ENCODE data around the gene RGS9. TPM values are rescaled to one million over a fixed set of nuclear protein-coding genes. Genes with fewer than 3 reads are reported as not detected.

The RGS9 gene
- total RNA-seq, 1 experiment from 2014 or later, result 0.49 TPM

DNA sequence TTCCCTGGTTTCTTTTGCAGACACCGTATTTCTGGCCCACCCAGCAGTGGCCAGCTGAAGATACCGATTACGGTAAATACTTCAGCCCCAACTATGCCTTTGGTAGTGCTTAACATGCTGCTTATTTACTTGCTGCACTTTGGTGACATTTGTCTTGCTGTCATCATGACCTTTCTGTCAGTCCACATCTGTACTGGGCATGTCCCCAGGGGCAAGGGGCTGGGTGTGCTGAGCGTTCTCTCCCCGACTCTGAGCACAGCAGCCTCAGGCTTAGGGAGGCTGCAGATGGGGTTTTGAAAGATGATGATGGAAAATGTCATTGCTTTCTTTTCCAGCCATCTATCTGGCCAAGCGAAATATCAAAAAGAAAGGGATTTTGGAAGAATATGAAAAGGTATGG, 23.3 kb downstream of the RGS9 start:
- no peaks in the 10 kb centered on the region for H3K9me3 Mint-ChIP-seq (ENCODE audit: unreplicated experiment)
- POLR2A ChIA-PET, result no interaction called here

GRCh38 chr17:65163990-65164495, 26.9 kb downstream of the RGS9 start:
- no peak overlapping the region for H3K4me3 Mint-ChIP-seq (ENCODE audit: unreplicated experiment)
- H3K36me3 Mint-ChIP-seq (ENCODE audit: insufficient read depth, unreplicated experiment), result no peaks in the 10 kb centered on the region
- intact Hi-C loops (cut with micrococcal nuclease), result no loop called here
- TF ChIP-seq, protein P1, sequence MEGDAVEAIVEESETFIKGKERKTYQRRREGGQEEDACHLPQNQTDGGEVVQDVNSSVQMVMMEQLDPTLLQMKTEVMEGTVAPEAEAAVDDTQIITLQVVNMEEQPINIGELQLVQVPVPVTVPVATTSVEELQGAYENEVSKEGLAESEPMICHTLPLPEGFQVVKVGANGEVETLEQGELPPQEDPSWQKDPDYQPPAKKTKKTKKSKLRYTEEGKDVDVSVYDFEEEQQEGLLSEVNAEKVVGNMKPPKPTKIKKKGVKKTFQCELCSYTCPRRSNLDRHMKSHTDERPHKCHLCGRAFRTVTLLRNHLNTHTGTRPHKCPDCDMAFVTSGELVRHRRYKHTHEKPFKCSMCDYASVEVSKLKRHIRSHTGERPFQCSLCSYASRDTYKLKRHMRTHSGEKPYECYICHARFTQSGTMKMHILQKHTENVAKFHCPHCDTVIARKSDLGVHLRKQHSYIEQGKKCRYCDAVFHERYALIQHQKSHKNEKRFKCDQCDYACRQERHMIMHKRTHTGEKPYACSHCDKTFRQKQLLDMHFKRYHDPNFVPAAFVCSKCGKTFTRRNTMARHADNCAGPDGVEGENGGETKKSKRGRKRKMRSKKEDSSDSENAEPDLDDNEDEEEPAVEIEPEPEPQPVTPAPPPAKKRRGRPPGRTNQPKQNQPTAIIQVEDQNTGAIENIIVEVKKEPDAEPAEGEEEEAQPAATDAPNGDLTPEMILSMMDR (IDR thresholded peaks at IDR 0.05; ENCODE audit: unreplicated experiment), result no peak
- ChIA-PET CTCF (no interaction called here), POLR2A (interaction anchor here (0.5 to 1.0 kb wide), 2 partner anchors 58 to 117 kb away, joined by 3 read pairs; no protein-coding TSS in a partner anchor)
- peak; percentile 55 for DNase-seq (ENCODE audit: unreplicated experiment)
- H3K27ac Mint-ChIP-seq (ENCODE audit: low read depth, unreplicated experiment), result peak overlapping the region; percentile 49
- H3K27me3 Mint-ChIP-seq (ENCODE audit: insufficient read depth, unreplicated experiment), result no peaks in the 10 kb centered on the region
- no peaks in the 10 kb centered on the region for H3K9me3 Mint-ChIP-seq (ENCODE audit: unreplicated experiment)
- no TSS peak for BruUV-seq (replicated peaks)
- peaks cover 12% of the 10 kb centered on the region for H3K4me1 Mint-ChIP-seq (ENCODE audit: insufficient read depth, unreplicated experiment)

More for the DNA sequence above, 23.3 kb downstream of the RGS9 start:
- DNase-seq (ENCODE audit: unreplicated experiment), result no peak
- no TSS peak for BruUV-seq (replicated peaks)
- TF ChIP-seq, protein P1 (IDR thresholded peaks at IDR 0.05; ENCODE audit: unreplicated experiment), result no peak
- Mint-ChIP-seq H3K4me3 (ENCODE audit: unreplicated experiment) (no peak overlapping the region), H3K27me3 (ENCODE audit: insufficient read depth, unreplicated experiment) (no peaks in the 10 kb centered on the region), H3K27ac (ENCODE audit: low read depth, unreplicated experiment) (no peak overlapping the region), H3K36me3 (ENCODE audit: insufficient read depth, unreplicated experiment) (no peaks in the 10 kb centered on the region), H3K4me1 (ENCODE audit: insufficient read depth, unreplicated experiment) (peaks cover 13% of the 10 kb centered on the region)
- intact Hi-C loops (cut with micrococcal nuclease), result no loop called here
- CTCF ChIA-PET, result no interaction called here

- DNase-seq (ENCODE audit: unreplicated experiment), result no peak
- BruUV-seq (replicated peaks), result no TSS peak
- ChIA-PET CTCF (no interaction called here), POLR2A (interaction anchor here (0.6 kb wide), 1 partner anchor 127 kb away, joined by 3 read pairs; no protein-coding TSS in a partner anchor)
- intact Hi-C loops (cut with micrococcal nuclease), result no loop called here
- no peaks in the 10 kb centered on the region for H3K36me3 Mint-ChIP-seq (ENCODE audit: insufficient read depth, unreplicated experiment)
- no peak overlapping the region for H3K27ac Mint-ChIP-seq (ENCODE audit: low read depth, unreplicated experiment)
- TF ChIP-seq, protein P1 (IDR thresholded peaks at IDR 0.05; ENCODE audit: unreplicated experiment), result no peak
- no peak overlapping the region for H3K4me3 Mint-ChIP-seq (ENCODE audit: unreplicated experiment)
- no peaks in the 10 kb centered on the region for H3K27me3 Mint-ChIP-seq (ENCODE audit: insufficient read depth, unreplicated experiment)
- no peaks in the 10 kb centered on the region for H3K9me3 Mint-ChIP-seq (ENCODE audit: unreplicated experiment)
- peaks cover 12% of the 10 kb centered on the region for H3K4me1 Mint-ChIP-seq (ENCODE audit: insufficient read depth, unreplicated experiment)
These were observed 29.6 kb downstream of the RGS9 start for GRCh38 chr17:65166787-65167186.

DNA sequence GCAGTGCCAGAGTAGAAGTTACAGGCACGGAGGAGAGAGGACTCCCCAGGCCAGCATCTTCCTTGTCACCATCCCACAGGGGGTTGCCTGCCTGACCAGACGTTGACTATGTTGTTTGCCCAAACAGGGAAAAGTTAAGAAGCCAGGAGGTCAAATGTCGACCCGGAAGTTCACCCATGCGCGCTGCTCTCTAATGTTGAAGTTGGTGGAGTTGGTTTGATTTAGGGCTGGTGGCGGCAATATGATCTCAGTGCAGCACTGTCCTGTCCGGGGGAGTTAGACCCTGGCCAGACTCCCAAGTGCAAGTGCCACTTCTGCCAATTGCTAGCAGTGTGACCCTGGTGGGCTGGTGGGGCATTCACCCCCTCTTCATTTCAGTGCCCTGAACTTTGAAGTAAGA, 30.4 kb downstream of the RGS9 start:
- no peaks in the 10 kb centered on the region for H3K9me3 Mint-ChIP-seq (ENCODE audit: unreplicated experiment)
- H3K27ac Mint-ChIP-seq (ENCODE audit: low read depth, unreplicated experiment), result no peak overlapping the region
- no peaks in the 10 kb centered on the region for H3K36me3 Mint-ChIP-seq (ENCODE audit: insufficient read depth, unreplicated experiment)
- ChIA-PET POLR2A (no interaction called here), CTCF (no interaction called here)
- DNase-seq (ENCODE audit: unreplicated experiment), result no peak
- intact Hi-C loops (cut with micrococcal nuclease), result no loop called here
- H3K27me3 Mint-ChIP-seq (ENCODE audit: insufficient read depth, unreplicated experiment), result no peaks in the 10 kb centered on the region
- no TSS peak for BruUV-seq (replicated peaks)
- TF ChIP-seq, protein P1 (IDR thresholded peaks at IDR 0.05; ENCODE audit: unreplicated experiment), result no peak
- no peak overlapping the region for H3K4me3 Mint-ChIP-seq (ENCODE audit: unreplicated experiment)
- H3K4me1 Mint-ChIP-seq (ENCODE audit: insufficient read depth, unreplicated experiment), result peaks cover 12% of the 10 kb centered on the region
